Stimulated activated CD8-positive, alpha-beta memory T cell treated with anti-CD3 and anti-CD28 coated beads, Interleukin-12 subunit alpha, Interleukin-12 subunit beta, amount 100 ng/mL, for 4 hours (primary cell): Measurements from ENCODE around the gene KCNAB2.
A peak's percentile ranks its signal among the peaks of the same experiment; 100 is the strongest.

Experiments used
- DNase-seq: peaks from one replicate; pipeline ENCODE4 v3.0.0-alpha.2; 2020; ENCODE audit warnings: low read depth

The KCNAB2 gene

DNA sequence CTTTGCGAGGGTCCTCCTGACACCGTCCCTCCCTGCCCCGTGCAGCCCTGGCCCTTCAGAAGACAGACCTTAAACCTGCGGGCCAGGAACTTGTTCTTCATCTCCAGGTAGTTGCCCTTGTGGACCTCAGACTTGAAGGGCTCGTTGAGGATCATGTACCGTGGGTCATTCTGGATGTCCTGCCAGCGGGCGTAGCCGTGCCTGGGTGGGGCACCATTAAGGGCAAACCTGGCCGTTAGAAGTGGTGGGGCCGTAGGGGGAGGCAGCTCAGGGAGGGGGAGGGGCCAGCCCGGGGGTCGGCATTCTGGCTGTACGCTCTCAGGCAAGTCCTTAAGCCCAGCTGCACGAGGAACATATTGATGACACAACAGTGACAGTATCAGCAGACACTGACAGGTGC lies 64.6 kb downstream of the KCNAB2 start:
- DNase-seq, result no peak

DNA sequence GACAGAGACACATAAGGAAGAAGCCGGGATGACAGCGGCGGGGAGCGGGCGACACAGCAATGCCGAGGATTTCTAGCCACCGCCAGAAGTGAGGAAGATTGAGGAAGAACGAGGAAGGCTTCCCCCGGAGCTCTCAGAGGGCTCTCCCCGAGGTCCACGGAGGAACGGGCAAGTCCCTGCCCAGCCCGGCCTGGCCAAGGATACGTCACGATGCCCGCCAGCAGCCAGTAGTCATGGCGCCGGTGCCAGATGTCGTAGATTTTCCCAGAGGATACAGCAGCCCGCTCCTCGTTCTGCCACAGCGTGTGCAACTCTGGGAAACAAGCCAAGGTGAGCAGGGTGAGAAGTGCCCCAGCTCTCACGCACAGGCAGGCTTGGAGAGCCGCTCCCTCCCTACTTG lies 65.9 kb downstream of the KCNAB2 start:
- no peak for DNase-seq

DNA sequence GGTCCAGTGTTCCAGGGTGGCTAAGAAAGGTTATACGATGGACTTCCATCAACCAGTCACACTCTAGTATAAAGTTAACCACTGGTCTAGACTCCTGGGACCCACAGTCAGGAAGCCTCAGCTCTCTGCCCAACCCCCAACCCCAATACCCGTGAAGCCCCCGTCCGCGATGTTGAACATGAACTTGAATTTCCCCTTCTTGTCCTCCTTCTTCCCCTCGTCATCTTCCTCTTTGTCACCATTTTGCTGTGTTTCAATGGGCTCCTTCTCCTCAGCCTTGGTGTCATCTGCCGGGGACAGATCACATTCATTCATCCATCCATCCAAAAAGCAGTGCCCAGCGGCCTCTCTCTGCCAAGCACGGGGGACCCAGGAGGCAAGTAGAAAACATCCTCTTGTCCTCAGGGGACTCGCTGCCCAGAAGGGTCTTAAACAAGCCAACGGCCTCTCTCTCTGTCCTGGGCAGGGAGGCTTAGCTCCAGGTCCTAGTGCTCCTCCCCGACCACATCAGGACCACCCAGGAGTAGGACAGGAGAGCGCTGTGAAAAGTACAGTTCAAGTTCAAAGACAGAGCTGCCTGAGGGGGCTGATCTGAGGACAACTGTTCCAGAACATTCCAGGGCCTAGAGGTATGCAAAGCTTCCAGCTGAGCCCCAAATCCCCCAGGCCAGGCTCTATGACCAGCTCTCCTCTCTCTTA lies 66.5 kb downstream of the KCNAB2 start:
- no peak for DNase-seq

DNA sequence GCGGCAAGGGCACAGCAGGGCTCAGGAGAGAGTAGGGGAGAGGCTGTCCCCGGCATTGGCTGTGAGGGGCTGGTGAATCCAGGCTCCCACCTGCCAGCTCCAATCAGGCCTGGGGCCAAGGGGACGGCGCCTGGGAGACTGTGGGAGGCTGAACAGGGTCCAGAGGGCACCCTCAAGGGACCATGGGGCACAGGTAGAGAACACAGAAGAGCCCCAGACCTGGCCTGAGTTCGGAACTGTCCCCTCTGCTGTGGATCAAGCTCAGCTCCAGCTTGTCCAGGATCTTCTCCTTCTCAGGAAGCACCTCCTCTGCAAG lies 67.0 kb downstream of the KCNAB2 start:
- no peak for DNase-seq

DNA sequence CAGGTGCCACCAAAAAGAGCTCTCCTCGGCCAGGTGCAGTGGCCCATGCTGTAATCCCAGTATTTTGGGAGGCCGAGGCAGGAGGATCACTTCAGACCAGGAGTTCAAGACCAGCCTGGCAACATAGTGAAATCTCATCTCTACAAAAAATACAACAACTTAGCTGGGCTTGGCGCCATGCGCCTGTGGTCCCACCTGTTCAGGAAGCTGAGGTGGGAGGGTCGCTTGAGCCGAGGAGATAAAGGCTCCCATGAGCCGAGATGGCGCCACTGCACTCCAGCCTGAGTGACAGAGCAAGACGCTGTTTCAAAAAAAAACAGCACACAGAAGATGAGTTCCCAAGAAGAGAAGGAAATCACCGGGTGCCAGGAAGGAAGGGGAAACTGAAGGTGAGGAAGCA lies 67.4 kb downstream of the KCNAB2 start:
- DNase-seq, result no peak

DNA sequence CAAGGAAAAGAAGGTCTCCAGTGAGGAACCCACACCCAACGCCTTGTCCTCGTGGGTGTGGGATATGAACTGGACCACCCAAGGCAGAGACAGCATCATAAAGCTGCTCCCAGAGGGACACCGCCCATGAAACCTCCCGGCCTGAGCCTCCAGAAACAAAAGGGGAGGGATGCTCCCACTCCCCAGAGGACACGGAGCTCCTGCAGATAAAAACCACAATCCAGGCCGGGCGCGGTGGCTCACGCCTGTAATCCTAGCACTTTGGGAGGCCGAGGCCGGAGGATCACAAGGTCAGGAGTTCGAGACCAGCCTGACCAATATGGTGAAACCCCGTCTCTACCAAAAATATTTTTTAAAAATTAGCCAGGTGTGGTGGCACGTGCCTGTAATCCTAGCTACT lies 68.1 kb downstream of the KCNAB2 start:
- DNase-seq, result no peak

DNA sequence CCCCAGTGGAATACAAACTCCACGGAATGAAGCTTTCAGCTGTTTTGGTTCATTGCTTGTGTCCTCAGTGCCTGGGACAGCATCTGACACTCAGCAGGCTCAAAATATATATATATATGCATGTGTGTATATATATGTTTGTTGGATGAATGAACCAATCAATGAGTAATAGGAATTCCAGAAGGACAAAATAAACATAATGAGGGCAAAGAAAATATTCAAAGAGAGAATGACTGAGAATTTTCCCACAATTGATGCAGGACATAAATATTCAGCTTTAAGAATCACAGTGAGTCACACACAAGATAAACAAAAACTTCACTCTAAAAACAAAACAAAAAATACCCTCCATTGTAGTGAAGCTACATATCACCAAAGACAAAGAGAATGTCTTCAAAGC lies 70.4 kb downstream of the KCNAB2 start:
- DNase-seq, result no peak

DNA sequence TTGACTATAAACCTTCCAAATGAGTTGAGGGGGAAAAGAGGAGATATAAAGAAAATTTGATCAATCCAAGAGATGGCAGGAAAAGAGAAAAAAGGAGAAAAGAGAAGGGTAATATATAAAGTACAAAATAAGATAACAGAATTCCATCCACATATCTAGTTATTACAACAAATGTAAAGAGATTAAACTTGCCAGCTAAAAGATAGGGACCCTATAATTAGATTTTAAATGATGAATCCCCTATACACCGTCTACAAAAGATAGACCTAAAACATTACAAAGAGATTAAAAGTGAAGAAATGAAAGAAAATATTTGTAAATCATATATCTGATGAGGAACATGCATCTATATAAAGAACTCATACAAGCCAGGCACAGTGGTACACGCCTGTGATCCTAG lies 71.4 kb downstream of the KCNAB2 start:
- DNase-seq, result no peak

DNA sequence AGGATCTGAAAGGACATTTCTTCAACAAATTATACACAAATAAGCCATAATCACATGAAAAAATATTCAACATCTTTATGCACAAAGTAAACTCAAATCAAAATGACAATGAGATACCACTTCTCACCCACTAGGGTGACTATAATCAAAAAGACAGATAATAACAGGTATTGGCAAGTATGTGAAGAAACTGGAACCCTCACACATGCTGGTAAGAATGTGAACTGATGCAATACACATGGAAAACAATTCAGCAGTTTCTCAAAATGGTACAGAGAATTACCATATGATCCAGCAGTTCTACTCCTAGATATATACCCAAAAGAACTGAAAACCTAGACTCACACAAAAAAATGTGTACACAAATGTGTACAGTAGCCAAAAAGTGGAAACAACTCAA lies 71.9 kb downstream of the KCNAB2 start:
- DNase-seq, result no peak

DNA sequence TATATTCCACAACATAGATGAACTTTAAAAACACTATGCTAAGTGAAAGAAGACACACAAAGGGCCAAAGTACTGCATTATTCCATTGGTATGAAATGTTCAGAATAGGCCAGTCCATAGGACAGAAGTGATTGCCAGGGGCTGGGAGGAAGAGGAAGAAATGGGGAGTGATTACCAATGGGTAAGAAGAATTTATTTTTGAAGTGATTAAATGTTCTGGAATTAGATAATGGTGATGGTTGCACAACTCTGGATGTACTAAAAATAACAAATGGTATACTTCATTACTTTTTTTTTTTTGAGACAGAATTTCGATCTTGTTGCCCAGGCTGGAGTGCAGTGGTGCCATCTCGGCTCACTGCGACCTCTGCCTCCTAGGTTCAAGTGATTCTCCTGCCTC lies 72.7 kb downstream of the KCNAB2 start:
- DNase-seq, result no peak

DNA sequence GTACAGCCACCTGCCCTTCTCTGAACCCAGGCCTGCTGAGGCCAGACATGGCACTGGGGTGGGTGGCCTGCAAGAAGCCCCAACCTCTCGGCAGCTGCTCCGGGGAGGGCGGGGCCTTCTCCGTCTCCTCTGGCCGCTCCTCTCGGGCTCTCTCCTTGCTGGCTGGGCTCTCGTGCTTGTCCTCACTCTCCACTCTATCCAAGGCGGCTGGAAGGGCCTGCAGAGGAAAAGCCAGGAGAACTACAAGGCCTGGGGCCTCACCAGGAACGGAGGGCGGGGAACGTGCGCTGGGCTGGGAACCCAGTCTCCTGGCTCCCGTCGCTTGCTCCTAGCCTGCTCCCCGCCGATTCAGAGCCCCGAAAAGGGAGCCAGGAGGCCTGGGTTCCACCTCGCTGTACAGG lies 75.3 kb downstream of the KCNAB2 start:
- no peak for DNase-seq

DNA sequence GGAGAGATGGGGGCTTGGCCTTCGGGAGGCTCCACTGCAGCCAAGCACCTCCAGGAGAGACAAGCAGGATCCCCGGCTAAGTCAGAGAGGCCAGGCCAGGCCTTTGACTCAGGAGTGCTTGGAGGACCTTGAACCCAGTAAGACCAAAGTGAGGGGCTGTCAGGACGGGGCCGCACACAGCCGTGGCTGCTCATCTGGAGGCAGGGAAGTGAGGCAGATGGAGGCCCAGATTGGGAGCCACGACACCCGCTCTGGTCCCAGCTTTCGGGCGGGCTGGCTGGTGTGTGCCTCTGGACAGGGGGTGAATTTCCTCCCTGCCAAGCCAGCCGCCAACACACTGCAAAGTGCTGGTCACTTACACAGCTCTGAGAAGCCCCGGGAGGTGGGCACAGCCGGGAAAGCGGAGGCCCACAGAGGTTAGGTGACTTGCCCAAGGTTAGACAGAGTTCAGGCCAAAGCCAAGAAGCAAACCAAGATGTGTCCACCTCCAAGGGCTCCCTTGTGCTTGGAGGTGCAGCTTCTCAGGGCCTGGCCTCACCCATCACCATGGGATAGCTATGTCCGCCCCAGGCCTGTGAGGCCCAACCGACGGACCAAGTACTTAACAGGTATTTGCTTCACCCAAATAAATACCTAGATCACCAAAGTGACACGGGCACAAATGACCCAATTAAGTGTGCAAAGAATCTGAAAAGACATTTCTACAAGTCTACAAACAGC lies 76.1 kb downstream of the KCNAB2 start:
- DNase-seq, result no peak

DNA sequence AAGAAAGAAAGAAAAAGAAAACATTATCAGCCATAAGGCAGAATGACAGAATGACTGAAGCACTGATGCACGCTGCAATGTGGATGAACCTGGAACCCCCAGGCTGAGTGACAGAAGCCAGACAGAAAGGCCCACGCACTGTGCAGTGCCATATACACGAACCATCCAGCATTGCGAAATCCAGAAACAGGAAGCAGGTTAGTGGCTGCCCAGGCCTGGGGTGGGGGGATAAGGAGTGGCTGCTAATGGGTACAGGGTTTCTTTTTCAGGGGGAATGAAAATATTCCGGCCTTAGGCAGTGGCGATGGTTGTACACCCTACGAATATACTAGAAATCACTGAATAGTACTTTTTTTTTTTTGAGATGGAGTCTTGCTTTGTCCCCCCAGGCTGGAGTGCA lies 77.4 kb downstream of the KCNAB2 start:
- no peak for DNase-seq

DNA sequence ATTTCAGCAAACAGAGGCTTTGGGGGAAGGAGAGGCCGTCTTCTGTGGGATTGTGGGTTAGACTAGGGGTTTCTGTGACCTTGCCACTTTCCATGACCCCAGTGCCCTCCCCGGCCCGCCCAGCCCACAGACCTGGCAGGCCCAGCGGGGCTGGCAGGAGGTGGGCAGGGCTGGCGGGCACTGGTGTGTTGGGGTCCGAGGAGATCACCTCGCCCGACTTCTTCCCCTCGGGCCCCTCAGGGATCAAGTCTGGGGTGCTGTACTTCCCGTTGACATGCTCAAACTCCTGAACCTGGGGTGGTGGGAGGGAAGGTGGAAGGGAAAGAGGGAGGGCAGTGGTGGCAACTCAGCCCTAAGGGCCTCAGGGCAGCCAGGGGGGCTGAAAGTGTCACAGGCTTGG lies 78.1 kb downstream of the KCNAB2 start:
- no peak for DNase-seq

DNA sequence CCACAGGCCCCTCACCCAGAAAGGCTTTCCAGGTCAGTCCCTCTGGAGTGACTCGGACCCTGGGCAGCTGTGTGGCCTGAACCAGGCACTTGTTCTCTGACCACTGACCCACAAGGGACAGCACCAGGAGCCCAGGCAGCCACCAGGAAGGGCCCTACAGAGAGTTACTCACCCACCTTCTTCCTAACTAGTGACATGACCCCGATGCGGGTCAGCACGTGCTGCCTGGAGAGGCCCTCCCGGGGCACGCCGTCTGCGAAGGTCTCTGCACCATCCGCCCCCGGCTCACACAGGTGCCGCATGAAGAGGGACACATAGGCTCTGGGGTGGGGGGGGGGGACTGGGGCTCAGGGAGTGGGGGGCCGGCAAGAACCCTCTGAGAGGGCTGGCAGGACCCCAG lies 78.7 kb downstream of the KCNAB2 start:
- DNase-seq, result no peak

DNA sequence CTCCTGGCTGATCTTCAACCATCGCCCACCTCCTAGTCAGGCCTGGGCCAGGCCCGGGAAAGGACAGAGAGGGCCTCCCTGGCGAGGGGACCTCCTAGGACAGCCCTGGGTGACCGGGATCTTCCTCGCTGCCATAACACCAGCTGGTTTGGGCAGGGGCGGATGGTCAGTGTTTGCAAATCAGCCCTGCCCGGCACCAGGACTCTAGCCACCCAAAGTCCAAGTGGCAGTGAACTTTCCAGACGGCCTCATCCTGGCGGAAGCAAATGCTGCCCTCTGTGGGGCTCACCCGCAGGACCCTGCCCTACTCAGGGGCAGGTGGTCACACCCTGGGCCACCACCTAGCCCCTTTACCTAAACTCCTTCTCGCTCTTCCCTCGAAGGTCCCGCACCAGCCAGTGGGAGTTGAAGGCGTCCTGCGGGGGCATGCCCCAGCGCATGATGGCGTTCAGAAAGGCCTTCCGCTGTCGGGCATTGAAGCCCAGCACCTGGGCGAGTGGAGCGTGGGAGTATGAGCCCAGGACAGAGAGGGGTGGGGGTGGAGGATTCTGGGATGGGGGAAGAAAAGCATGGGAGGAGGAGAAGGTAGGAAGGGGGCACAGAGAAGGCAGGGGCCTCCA lies 79.2 kb downstream of the KCNAB2 start:
- no peak for DNase-seq

DNA sequence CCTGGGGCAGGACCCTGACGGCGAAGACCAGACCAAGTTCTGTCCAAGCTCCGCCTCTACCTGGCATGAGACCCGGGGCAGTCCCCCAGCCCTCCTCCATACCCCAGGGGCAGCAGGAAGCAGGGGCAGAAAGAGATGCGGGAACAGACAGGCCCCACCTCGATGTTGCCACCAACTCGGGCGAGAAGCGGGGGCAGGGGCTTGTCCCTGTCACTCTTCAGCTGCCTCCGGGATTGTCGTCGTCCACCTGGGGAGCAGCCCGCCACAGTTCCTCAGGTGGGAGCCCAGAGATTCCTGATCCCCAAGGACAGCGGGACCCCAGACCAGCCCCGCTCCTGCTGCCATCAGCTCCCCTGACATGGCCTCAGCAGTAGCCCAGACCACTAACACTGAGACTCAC lies 79.7 kb downstream of the KCNAB2 start:
- DNase-seq, result no peak

DNA sequence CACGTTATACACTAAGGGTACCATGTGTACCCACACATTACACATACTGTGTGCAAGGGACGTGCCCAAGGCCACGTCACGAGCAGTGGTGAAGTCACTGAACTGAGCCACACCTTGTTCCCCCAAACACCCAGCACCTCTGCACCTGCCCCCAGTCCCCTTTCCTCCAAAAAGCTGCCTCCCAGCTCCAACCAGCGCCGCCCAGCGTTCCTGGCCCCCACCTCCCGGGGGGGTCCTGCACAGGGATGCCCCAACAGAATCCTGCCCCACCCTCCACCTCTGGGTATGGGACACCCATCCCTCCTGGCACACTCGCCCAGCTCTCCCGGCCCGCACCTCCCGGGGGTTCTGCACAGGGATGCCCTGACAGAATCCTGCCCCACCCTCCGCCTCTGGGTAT lies 80.3 kb downstream of the KCNAB2 start:
- no peak for DNase-seq

DNA sequence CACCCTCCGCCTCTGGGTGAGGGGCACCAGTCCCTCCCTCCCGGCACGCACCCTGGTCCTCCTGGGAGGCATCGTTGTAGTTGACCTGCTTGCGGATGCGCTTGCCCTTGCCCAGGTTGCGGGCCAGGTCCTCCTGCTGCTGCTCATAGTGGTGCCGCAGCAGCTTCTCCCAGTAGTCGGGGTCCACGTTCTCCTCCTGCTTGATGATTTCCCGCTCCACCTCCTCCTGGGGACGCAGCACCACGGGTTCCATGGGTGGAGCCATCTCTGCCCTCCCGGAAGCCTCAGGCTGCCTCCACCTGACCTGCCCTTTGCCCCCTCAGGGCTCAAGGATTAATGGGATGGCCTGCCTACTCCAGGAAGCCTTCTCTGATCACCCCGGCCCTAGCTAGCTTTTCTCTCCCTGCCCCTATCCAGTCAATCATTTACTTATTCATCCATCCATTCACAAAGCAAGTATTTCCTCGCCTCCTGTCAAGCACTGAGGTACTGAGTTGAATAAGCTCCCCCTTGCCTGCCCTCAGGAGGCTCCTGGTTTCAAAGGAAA lies 80.9 kb downstream of the KCNAB2 start:
- DNase-seq, result no peak

DNA sequence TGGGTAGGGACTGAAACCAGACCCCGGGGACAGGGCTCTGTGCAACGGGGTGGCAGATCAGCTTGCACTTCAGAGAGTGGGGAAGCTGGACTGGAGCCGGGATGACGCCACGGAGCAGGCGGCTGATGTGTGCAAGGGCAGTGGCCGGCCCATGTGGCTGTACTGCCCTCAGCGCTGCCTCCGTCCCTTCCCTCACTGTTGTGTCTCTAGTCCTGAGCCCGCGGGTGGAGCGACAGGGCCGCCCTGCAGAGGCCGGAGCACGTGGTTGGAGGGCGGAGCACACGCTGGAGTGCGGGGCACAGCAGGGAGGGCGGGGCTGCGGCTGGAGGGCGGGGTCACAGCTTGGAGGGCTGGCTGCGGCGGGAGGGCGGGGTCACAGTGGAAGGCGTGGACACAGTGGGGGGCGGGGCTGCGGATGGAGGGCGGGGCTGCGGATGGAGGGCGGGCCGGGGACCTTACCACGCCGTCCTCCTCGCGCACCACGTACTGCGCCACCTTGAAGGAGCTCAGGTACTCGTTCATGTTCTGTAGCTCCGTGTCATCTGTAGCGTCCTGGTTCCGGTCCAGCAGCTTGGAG lies 82.0 kb downstream of the KCNAB2 start:
- peak; percentile 32 for DNase-seq

DNA sequence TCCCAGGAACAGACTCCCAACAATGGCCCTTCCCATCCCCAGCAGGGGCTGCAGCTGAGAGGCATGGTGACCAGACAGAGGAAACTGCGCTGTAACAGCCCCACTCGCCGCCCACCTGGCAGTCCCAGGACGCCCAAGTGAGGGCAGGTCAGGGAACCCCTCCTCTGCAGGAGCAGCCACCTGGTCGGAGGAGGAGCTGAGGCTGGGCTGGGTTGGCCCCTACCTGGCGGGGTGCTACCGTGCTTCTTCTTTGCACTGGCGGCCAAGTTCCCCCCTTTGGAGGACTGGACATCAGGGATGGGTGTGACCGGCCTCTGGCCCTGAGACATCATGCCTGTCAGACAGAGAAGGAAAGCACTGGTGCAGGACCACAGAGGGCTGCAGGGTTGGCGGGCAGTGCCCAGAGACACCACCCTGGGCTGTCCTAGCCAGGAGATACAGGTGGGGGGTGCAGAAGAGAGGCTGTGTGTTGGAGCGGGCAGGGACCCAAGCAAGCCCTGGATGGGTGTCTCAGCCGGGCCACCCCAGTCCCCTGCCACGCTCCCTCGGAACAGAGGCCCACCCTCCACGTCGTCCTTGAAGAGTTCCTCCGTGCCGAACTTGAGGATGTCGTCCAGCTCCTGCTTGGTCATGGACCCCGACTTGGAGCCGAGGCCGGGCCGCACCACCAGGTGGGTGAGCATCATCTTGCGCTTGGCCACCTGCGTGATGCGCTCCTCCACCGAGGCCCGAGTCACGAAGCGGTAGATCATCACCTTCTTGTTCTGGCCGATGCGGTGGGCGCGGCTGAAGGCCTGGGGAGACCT lies 82.8 kb downstream of the KCNAB2 start:
- DNase-seq, result no peak

DNA sequence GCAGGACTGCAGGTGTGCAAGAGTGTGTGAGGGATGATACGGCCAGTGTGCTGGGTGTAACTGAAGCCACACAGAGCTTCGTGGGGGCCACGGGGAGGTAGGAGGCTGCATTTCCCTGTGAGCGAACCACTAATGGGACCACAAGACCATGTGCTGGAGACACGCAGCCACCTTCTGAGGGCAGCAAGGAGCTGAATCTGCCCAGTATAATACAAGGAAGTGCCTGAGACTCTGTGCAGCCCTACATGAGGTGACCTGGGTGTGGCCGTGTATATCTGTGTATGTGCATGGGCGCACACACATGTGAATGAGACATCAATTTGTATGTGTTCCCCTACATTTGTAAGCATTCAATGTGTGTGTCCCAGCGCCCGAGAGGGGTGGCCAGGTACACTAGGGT lies 83.6 kb downstream of the KCNAB2 start:
- DNase-seq, result no peak
